Measurements from ENCODE around the gene NPAS3. TPM values are rescaled to one million over a fixed set of nuclear protein-coding genes. Genes with fewer than 3 reads are reported as not detected.

Gene NPAS3
- total RNA-seq, 4 donors from 2014 or later = 0.51 to 15.2 (median 6.6) TPM

DNA sequence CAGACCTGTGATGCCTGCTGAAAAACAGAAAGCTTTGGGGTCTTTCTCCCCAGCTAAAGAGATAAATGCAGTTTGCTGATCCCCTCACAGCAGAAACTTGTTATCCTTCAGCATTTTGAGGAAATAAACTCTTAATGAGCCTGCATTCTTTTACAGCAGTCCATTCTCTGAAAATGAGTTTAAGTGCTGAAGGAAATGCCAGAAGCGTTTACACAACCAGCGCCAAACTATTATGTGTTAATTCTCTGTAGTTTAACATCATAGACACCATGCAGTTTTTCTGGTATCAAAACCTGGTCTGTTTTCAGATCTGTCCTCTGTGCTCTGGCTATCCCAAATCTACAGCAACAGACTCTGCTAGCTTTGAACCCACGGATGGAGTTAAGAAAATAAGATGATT is 291.3 kb downstream of the NPAS3 start:
- Histone ChIP-seq H3K4me3 (no peak overlapping the region), H3K9me3 (no peaks in the 10 kb centered on the region), H3K27me3 (no peaks in the 10 kb centered on the region), H3K4me1 (no peaks in the 10 kb centered on the region), H3K27ac (no peak overlapping the region), H3K36me3 (no peaks in the 10 kb centered on the region)
- DNase-seq = no peak
- intact Hi-C loops (cut with DNase I; ENCODE audit: low total_unique reads) = no loop called here
- TF ChIP-seq, protein P1, sequence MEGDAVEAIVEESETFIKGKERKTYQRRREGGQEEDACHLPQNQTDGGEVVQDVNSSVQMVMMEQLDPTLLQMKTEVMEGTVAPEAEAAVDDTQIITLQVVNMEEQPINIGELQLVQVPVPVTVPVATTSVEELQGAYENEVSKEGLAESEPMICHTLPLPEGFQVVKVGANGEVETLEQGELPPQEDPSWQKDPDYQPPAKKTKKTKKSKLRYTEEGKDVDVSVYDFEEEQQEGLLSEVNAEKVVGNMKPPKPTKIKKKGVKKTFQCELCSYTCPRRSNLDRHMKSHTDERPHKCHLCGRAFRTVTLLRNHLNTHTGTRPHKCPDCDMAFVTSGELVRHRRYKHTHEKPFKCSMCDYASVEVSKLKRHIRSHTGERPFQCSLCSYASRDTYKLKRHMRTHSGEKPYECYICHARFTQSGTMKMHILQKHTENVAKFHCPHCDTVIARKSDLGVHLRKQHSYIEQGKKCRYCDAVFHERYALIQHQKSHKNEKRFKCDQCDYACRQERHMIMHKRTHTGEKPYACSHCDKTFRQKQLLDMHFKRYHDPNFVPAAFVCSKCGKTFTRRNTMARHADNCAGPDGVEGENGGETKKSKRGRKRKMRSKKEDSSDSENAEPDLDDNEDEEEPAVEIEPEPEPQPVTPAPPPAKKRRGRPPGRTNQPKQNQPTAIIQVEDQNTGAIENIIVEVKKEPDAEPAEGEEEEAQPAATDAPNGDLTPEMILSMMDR (IDR thresholded peaks at IDR 0.05) = no peak
- TF ChIP-seq POLR2A (IDR thresholded peaks at IDR 0.05) = no peak

DNA sequence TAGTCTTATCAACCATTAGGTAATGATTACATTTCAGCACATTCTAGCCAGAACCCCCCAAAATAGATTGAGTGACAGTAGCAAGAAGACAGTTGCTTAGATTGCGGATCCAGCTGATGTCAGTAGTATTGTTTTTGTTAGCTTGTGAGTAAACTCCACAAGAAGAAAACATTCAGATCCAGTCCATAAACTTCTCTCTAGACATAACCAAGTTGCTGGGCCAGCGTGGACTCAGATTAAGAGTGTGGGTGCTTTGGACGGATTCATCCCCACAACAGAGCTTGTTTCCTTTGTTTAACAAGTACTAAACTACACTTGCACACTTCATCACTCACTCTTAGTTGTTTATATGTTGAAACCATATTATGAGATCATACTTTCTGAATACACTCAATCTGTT is 293.4 kb downstream of the NPAS3 start:
- Histone ChIP-seq H3K4me1 (no peaks in the 10 kb centered on the region), H3K27me3 (no peaks in the 10 kb centered on the region), H3K27ac (no peak overlapping the region), H3K4me3 (no peak overlapping the region), H3K36me3 (no peaks in the 10 kb centered on the region), H3K9me3 (no peaks in the 10 kb centered on the region)
- TF ChIP-seq, protein P1 (IDR thresholded peaks at IDR 0.05) = no peak
- no peak for TF ChIP-seq POLR2A (IDR thresholded peaks at IDR 0.05)
- intact Hi-C loops (cut with DNase I; ENCODE audit: low total_unique reads) = no loop called here
- DNase-seq = no peak

DNA sequence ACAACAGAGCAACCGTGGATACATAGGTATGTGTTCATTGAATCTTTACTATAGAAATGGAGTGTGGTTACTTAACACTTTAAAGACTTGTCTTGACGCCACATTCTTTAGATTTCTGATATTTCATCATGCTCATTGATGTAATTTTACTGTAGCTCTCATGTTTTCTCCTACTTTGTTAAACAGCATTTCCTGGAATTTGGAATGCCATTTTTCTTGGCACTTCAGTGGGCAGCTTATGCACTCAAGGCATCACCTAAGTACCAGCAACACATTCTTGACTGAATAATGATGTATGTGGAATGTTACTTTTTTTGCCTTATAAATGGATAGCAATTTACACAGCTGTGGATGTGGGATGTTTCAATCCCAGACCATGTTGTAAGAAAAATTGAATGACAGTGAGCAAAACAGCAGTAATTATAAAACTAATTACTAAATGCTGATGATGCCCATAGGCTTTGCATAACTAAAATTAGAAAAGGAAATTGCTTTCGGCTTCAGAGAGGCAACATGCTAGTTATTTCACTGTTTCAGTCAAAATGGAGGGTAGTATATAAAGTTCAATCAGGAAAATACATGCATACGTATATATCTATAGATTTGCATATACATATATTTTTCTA is 298.5 kb downstream of the NPAS3 start:
- no peaks in the 10 kb centered on the region for H3K36me3 ChIP-seq
- H3K9me3 ChIP-seq = no peaks in the 10 kb centered on the region
- H3K27me3 ChIP-seq = no peaks in the 10 kb centered on the region
- H3K27ac ChIP-seq = no peak overlapping the region
- H3K4me3 ChIP-seq = no peak overlapping the region
- no peak for DNase-seq
- TF ChIP-seq, protein P1 (IDR thresholded peaks at IDR 0.05) = no peak
- no peak for TF ChIP-seq POLR2A (IDR thresholded peaks at IDR 0.05)
- intact Hi-C loops (cut with DNase I; ENCODE audit: low total_unique reads) = no loop called here
- H3K4me1 ChIP-seq = no peaks in the 10 kb centered on the region

DNA sequence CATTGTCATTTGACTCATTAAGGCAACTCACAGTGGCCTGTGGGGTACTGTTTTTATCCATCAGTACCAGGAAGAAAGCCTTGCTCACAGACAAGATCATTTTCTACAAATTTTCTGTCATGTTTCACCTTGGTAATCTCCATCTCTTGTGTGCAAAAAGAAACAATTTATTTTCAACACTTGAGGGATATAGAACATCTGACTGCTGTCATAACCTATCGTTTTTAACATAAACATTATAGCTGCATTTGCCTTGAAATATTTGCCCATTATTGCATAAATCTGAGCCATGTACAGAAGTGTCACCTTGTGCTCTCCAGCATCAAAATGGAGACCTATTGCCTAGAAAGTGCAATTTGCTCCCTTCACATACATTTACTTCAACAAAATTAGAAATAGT is 300.8 kb downstream of the NPAS3 start:
- Histone ChIP-seq H3K4me1 (no peaks in the 10 kb centered on the region), H3K36me3 (no peaks in the 10 kb centered on the region), H3K9me3 (no peaks in the 10 kb centered on the region), H3K4me3 (no peak overlapping the region), H3K27me3 (no peaks in the 10 kb centered on the region), H3K27ac (no peak overlapping the region)
- no peak for DNase-seq
- intact Hi-C loops (cut with DNase I; ENCODE audit: low total_unique reads) = no loop called here
- TF ChIP-seq POLR2A (IDR thresholded peaks at IDR 0.05) = no peak
- TF ChIP-seq, protein P1 (IDR thresholded peaks at IDR 0.05) = no peak

DNA sequence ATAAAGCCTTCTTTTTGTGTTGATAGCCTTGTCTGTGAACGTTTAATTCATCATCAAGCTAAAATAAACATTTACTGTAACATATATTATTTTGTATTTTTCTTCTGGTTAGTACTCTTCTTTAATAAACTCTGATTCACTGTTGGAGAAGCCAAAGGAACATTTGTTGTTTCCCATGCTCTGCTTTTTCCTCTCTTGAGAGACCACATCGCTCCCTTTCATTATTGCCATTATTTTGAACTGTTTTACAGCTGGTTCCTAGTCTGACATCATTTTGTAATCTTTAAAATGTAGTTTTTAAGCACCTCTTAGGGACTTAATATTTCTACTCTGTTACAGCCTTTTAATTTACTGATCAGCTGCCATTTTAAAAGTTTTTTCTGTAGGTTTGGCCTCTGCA is 301.8 kb downstream of the NPAS3 start:
- intact Hi-C loops (cut with DNase I; ENCODE audit: low total_unique reads) = no loop called here
- no peak for TF ChIP-seq POLR2A (IDR thresholded peaks at IDR 0.05)
- TF ChIP-seq, protein P1 (IDR thresholded peaks at IDR 0.05) = no peak
- H3K27me3 ChIP-seq = no peaks in the 10 kb centered on the region
- H3K4me3 ChIP-seq = no peak overlapping the region
- no peak overlapping the region for H3K27ac ChIP-seq
- H3K4me1 ChIP-seq = no peaks in the 10 kb centered on the region
- DNase-seq = no peak
- no peaks in the 10 kb centered on the region for H3K9me3 ChIP-seq
- H3K36me3 ChIP-seq = no peaks in the 10 kb centered on the region

Data from uterus (tissue), 4 donors.